HCT116 (cell line): ENCODE data around the gene EVC. TPM values are rescaled to one million over a fixed set of nuclear protein-coding genes. Genes with fewer than 3 reads are reported as not detected.

Experiments used
- ATAC-seq: fragments of 200-7000 bp; cut with Tn5 transposase; 2 replicates; pipeline ENCODE4 v1.9.1; 2020; ENCODE audit warnings: mild to moderate bottlenecking, moderate library complexity
- BruUV-seq: library from RNA; stranded (reverse); fragments of 400-500 nt; replicated peaks from 2 replicates; lab custom pipeline; 2021; lab: Mats Ljungman, UMichigan
- CTCF ChIA-PET: fragments of 300-600 bp; sonication (Branson Sonifier 250); formaldehyde crosslinking; loops from one replicate; lab custom pipeline; 2021; ENCODE audit warnings: antibody characterized with exemption; lab: Charles Lee
- POLR2A ChIA-PET: fragments of 300-600, 350-600 bp; sonication (Branson Sonifier 250); formaldehyde crosslinking; loops from one replicate; lab custom pipeline; 2021; ENCODE audit warnings: antibody characterized with exemption; lab: Charles Lee
- RAD21 ChIA-PET, 2 experiments: fragments of 300-600 bp; sonication (Branson Sonifier 250); formaldehyde crosslinking; loops; one replicate each; lab custom pipeline; 2023; ENCODE audit warnings: low total read pairs in 2 of 2; ENCODE audit not compliant: uncharacterized antibody in 2 of 2, unreplicated experiment in 2 of 2, low non-redundant PET in 1 of 2; lab: Charles Lee
- DNase-seq: peaks from one replicate; pipeline ENCODE4 v3.0.0-alpha.2; 2010; ENCODE audit warnings: low read depth, low spot score
- H2AFZ ChIP-seq: fragments of 200-600 bp; shearing (Covaris generic), sonication (generic); 2 replicates; pipeline ENCODE4 v1.6.1; 2017; ENCODE audit warnings: low read depth, mixed run types, mixed read lengths, antibody characterized with exemption, low read length; ENCODE audit not compliant: poor library complexity, severe bottlenecking
- H3K27ac ChIP-seq: 2 replicates; pipeline ENCODE4 v1.5.1; 2012; ENCODE audit warnings: low read depth, low read length
- H3K27me3 ChIP-seq: fragments of 200-600 bp; sonication (generic); 2 replicates; pipeline ENCODE4 v1.6.1; 2016; ENCODE audit warnings: mixed run types, low read length, mixed read lengths; ENCODE audit not compliant: insufficient read depth
- H3K36me3 ChIP-seq, 2 experiments: fragments of 200-500 bp in 1 of 2; fragments of 200-600 bp in 1 of 2; sonication (Bioruptor generic) in 1 of 2; sonication (generic) in 1 of 2; 2 replicates each; pipeline versions ENCODE4 v1.5.1 to v1.6.1; 2014 to 2016; ENCODE audit warnings: low read length in 2 of 2, inconsistent platforms in 1 of 2, mixed read lengths in 1 of 2, mixed run types in 1 of 2; ENCODE audit not compliant: insufficient read depth in 2 of 2, control insufficient read depth in 1 of 2
- H3K4me1 ChIP-seq, 2 experiments: fragments of 200-600 bp in 1 of 2; sonication (generic) in 1 of 2; 2 replicates each; pipeline versions ENCODE4 v1.5.1 to v1.6.1; 2012 to 2017; ENCODE audit warnings: low read length in 2 of 2, inconsistent platforms in 1 of 2, mild to moderate bottlenecking in 1 of 2, mixed read lengths in 1 of 2, mixed run types in 1 of 2, moderate library complexity in 1 of 2; ENCODE audit not compliant: insufficient read depth in 2 of 2, control insufficient read depth in 1 of 2
- H3K4me2 ChIP-seq: fragments of 200-600 bp; sonication (generic); 2 replicates; pipeline ENCODE4 v1.6.1; 2017; ENCODE audit warnings: mixed run types, low read length, mixed read lengths
- H3K4me3 ChIP-seq, 2 experiments: fragments of 200-600 bp in 1 of 2; sonication (generic) in 1 of 2; replicated peaks in 1 of 2; 2 replicates each; pipeline ENCODE4 v1.5.1; 2011 to 2016; ENCODE audit warnings: low read length in 2 of 2, control low read depth in 1 of 2, low read depth in 1 of 2, mild to moderate bottlenecking in 1 of 2, mixed read lengths in 1 of 2, mixed run types in 1 of 2
- H3K79me2 ChIP-seq: fragments of 200-600 bp; sonication (generic); 2 replicates; pipeline ENCODE4 v1.6.1; 2017; ENCODE audit warnings: mild to moderate bottlenecking, mixed run types, low read length, moderate library complexity, mixed read lengths; ENCODE audit not compliant: insufficient read depth
- H3K9ac ChIP-seq: fragments of 200-600 bp; sonication (generic); 2 replicates; pipeline ENCODE4 v1.6.1; 2016; ENCODE audit warnings: low read length, mixed read lengths
- H3K9me2 ChIP-seq: fragments of 200-600 bp; sonication (generic), shearing (Covaris generic); 2 replicates; pipeline ENCODE4 v1.6.1; 2017; ENCODE audit warnings: mixed run types, mild to moderate bottlenecking, moderate library complexity; ENCODE audit not compliant: insufficient read depth
- H3K9me3 ChIP-seq, 2 experiments: fragments of 200-500 bp in 1 of 2; fragments of 200-600 bp in 1 of 2; sonication (Bioruptor generic) in 1 of 2; sonication (generic) in 1 of 2; 2 replicates each; pipeline ENCODE4 v1.6.1; 2014 to 2017; ENCODE audit warnings: low read length in 2 of 2, mixed read lengths in 2 of 2, inconsistent platforms in 1 of 2, low read depth in 1 of 2, mild to moderate bottlenecking in 1 of 2, mixed run types in 1 of 2, moderate library complexity in 1 of 2; ENCODE audit not compliant: control insufficient read depth in 1 of 2, insufficient read depth in 1 of 2
- H4K20me1 ChIP-seq: fragments of 200-600 bp; sonication (generic), shearing (Covaris generic); 2 replicates; pipeline ENCODE4 v1.6.1; 2017; ENCODE audit warnings: mixed run types, mild to moderate bottlenecking, moderate library complexity; ENCODE audit not compliant: insufficient read depth
- ELF1 ChIP-seq: IDR thresholded peaks from 2 replicates; pipeline ENCODE4 v1.6.1; 2012; ENCODE audit warnings: low read depth, borderline replicate concordance
- EZH2 ChIP-seq: fragments of 200-600 bp; sonication (generic); IDR thresholded peaks from 2 replicates; pipeline ENCODE4 v1.6.1; 2017; ENCODE audit warnings: antibody characterized with exemption, mixed run types
- SRF ChIP-seq: IDR thresholded peaks from 2 replicates; pipeline ENCODE4 v1.6.1; 2012; ENCODE audit warnings: low read depth
- TCF7L2 ChIP-seq: IDR thresholded peaks from 2 replicates; pipeline ENCODE4 v1.7.0; 2011; ENCODE audit warnings: borderline replicate concordance, inconsistent platforms; ENCODE audit not compliant: insufficient read depth, insufficient read length; ENCODE audit errors: extremely low read depth
- intact Hi-C: fragments of 100-400 bp; cut with micrococcal nuclease; formaldehyde crosslinking; loops from 2 replicates; pipeline ENCODE4 v1.10.0; 2022
- total RNA-seq: library from RNA; stranded (reverse); gene quantifications from one replicate; pipeline ENCODE4 v1.2.1, GENCODE V29; 2021; ENCODE audit not compliant: unreplicated experiment
- TF ChIP-seq, protein P1 (sequence below): IDR thresholded peaks from 2 replicates; pipeline ENCODE4 v1.6.1; 2012; ENCODE audit warnings: low read depth
- TF ChIP-seq, protein P2 (sequence below): IDR thresholded peaks from 2 replicates; pipeline ENCODE4 v1.6.1; 2012

The EVC gene
- total RNA-seq, 1 experiment from 2014 or later: 0.15 TPM

DNA sequence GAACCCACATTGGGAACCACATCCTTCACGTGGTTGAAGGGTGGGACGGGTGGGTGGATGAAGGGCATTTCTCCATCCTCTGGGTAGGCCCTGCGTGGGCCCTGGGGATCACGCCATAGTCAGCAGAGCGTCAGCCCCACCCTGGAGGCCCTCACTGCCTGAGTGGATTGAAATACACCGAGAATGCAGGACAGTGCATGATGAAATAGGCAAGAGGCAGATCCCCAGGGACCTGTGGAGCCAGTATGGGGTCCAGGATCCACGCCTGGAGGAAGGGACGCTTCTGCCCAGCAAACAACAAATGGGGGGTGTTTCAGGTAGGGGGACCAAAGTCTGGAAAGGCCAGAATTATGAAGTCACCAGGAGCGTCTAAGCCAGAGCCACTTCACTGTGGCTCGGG is 19.4 kb downstream of the EVC start:
- Histone ChIP-seq H2AFZ (no peak overlapping the region), H3K9me2 (no peaks in the 10 kb centered on the region), H3K4me2 (no peak overlapping the region), H3K27me3 (0 out of 2 replicates have a peak, but pooled peaks cover 5% of the 10 kb centered on the region), H3K9ac (no peak overlapping the region), H3K79me2 (no peaks in the 10 kb centered on the region), H3K36me3 (no peaks in the 10 kb centered on the region), H3K9me3 (no peaks in the 10 kb centered on the region), H4K20me1 (no peaks in the 10 kb centered on the region), H3K4me3 (no peak overlapping the region), H3K4me1 (no peaks in the 10 kb centered on the region), H3K27ac (no peak overlapping the region)
- DNase-seq: no peak
- no peak for ATAC-seq
- TF ChIP-seq EZH2: no peak
- no TSS peak for BruUV-seq
- RAD21 ChIA-PET: no interaction called here
- CTCF ChIA-PET: no interaction called here
- POLR2A ChIA-PET: no interaction called here
- intact Hi-C loops: no loop called here

DNA sequence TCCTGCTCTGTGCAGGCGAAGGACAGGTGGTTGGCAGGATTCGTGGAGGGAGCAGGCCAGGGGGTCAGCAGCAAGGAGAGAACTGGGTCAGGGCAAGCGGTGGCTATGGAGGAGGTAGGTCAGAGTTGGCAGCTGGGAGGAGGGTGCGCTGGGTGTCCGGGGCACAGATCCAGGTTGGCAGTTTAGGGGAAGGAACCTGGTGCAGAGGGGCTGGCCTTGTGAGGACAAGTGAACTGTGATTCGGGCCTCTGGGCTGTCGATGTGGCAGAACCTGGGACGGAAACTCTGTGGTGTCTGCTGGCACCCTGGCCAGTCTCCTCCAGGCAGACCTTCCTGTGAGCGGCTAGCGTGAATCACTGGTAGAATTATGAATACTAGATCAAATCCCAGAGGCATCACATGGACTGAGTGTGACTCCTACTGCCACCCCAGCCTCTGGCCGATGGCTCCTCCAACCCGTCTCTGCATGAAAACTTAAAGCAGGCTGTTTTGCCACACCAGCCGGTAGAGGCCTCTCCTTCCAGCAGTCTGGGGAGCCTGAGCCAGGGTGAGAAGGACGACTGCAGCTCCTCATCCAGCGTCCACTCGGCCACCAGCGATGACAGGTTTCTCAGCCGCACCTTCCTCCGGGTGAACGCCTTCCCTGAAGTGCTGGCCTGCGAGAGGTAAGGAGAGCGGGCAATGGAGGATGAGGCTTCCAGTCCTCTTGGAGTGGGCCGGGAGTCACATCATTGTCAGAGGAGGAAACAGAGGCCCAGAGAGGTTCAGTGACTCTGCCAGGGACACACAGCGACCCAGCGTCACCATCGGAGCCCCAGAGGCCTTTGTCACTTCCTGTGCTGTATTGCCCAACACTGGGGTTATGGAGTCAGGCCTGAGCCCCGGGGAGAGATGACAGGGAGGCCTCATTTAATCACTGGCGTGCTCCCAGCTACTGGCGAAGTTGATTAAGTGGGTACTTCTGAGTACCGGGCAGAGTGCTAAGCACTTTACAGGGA is 20.3 kb downstream of the EVC start:
- ChIA-PET RAD21 (interaction anchor here in 1 of 2 experiments (0.6 kb wide), 1 partner anchor 8 kb away, joined by 3 read pairs; no protein-coding TSS in a partner anchor), CTCF (no interaction called here), POLR2A (no interaction called here)
- no peak overlapping the region for H3K4me2 ChIP-seq
- no peak overlapping the region for H2AFZ ChIP-seq
- DNase-seq: no peak
- no peaks in the 10 kb centered on the region for H3K4me1 ChIP-seq
- no TSS peak for BruUV-seq
- H3K79me2 ChIP-seq: no peaks in the 10 kb centered on the region
- H3K4me3 ChIP-seq: no peak overlapping the region
- no peaks in the 10 kb centered on the region for H3K27me3 ChIP-seq
- no peak for ATAC-seq
- no peaks in the 10 kb centered on the region for H4K20me1 ChIP-seq
- no peak overlapping the region for H3K27ac ChIP-seq
- H3K9me2 ChIP-seq: no peaks in the 10 kb centered on the region
- intact Hi-C loops: no loop called here
- no peak overlapping the region for H3K9ac ChIP-seq
- no peaks in the 10 kb centered on the region for H3K9me3 ChIP-seq
- H3K36me3 ChIP-seq: no peaks in the 10 kb centered on the region
- TF ChIP-seq, protein P1, sequence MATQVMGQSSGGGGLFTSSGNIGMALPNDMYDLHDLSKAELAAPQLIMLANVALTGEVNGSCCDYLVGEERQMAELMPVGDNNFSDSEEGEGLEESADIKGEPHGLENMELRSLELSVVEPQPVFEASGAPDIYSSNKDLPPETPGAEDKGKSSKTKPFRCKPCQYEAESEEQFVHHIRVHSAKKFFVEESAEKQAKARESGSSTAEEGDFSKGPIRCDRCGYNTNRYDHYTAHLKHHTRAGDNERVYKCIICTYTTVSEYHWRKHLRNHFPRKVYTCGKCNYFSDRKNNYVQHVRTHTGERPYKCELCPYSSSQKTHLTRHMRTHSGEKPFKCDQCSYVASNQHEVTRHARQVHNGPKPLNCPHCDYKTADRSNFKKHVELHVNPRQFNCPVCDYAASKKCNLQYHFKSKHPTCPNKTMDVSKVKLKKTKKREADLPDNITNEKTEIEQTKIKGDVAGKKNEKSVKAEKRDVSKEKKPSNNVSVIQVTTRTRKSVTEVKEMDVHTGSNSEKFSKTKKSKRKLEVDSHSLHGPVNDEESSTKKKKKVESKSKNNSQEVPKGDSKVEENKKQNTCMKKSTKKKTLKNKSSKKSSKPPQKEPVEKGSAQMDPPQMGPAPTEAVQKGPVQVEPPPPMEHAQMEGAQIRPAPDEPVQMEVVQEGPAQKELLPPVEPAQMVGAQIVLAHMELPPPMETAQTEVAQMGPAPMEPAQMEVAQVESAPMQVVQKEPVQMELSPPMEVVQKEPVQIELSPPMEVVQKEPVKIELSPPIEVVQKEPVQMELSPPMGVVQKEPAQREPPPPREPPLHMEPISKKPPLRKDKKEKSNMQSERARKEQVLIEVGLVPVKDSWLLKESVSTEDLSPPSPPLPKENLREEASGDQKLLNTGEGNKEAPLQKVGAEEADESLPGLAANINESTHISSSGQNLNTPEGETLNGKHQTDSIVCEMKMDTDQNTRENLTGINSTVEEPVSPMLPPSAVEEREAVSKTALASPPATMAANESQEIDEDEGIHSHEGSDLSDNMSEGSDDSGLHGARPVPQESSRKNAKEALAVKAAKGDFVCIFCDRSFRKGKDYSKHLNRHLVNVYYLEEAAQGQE: no peak
- TF ChIP-seq, protein P2, sequence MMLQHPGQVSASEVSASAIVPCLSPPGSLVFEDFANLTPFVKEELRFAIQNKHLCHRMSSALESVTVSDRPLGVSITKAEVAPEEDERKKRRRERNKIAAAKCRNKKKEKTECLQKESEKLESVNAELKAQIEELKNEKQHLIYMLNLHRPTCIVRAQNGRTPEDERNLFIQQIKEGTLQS: no peak
- TF ChIP-seq TCF7L2 (no peak), ELF1 (no peak), SRF (no peak)
